K562 (cell line): ENCODE results near the gene IZUMO4. TPM values are rescaled to one million over a fixed set of nuclear protein-coding genes. Genes with fewer than 3 reads are reported as not detected.
A peak's percentile ranks its signal among the peaks of the same experiment; 100 is the strongest.

ENCODE experiments used
- ARID4B ChIP-seq: sonication (generic); formaldehyde crosslinking; IDR thresholded peaks from 2 replicates; pipeline ENCODE4 v1.8.0; 2022; ENCODE audit warnings: mild to moderate bottlenecking, missing genetic modification reagents
- E2F1 ChIP-seq: sonication (generic); formaldehyde crosslinking; IDR thresholded peaks from 2 replicates; pipeline ENCODE4 v1.8.1; 2023; ENCODE audit warnings: mild to moderate bottlenecking, missing genetic modification reagents, moderate library complexity
- FOXP1 ChIP-seq: sonication (generic); formaldehyde crosslinking; IDR thresholded peaks from 2 replicates; pipeline ENCODE4 v1.8.0; 2022; ENCODE audit warnings: mild to moderate bottlenecking, missing genetic modification reagents
- GABPB1 ChIP-seq: sonication (generic); formaldehyde crosslinking; IDR thresholded peaks from 2 replicates; pipeline ENCODE4 v1.8.0; 2022; ENCODE audit warnings: mild to moderate bottlenecking, missing genetic modification reagents
- GTF3C2 ChIP-seq: IDR thresholded peaks from 3 replicates; pipeline ENCODE4 v1.6.1; 2011; ENCODE audit warnings: borderline replicate concordance, mild to moderate bottlenecking, moderate library complexity; ENCODE audit not compliant: insufficient read length; ENCODE audit errors: extremely low read depth
- MAX ChIP-seq: sonication (generic); formaldehyde crosslinking; IDR thresholded peaks from 2 replicates; pipeline ENCODE4 v1.9.0; 2022; ENCODE audit warnings: mild to moderate bottlenecking, missing genetic modification reagents
- NRF1 ChIP-seq, 2 experiments: fragments of 450-650 bp; IDR thresholded peaks in 1 of 2; conservative IDR thresholded peaks in 1 of 2; 2 replicates each; pipeline ENCODE4 v1.6.1; 2014; ENCODE audit warnings: mild to moderate bottlenecking in 2 of 2
- POLR2G ChIP-seq: fragments of 200-400 bp; formaldehyde crosslinking; IDR thresholded peaks from 2 replicates; pipeline ENCODE4 v1.6.1; 2017; ENCODE audit warnings: low read depth, mild to moderate bottlenecking, antibody characterized with exemption, low read length, moderate library complexity
- PRPF4 ChIP-seq: fragments of 200-400 bp; formaldehyde crosslinking; IDR thresholded peaks from one replicate; pipeline ENCODE4 v1.6.1; 2017; ENCODE audit warnings: low read length, low read depth, mild to moderate bottlenecking; ENCODE audit not compliant: insufficient read depth, poor library complexity, severe bottlenecking
- YY1 ChIP-seq, 3 experiments: IDR thresholded peaks; 2 replicates each; pipeline ENCODE4 v1.6.1; 2011; ENCODE audit warnings: low read length in 2 of 3, mild to moderate bottlenecking in 2 of 3, moderate library complexity in 2 of 3, borderline replicate concordance in 1 of 3, control low read depth in 1 of 3, low read depth in 1 of 3; ENCODE audit not compliant: insufficient read depth in 3 of 3, insufficient replicate concordance in 2 of 3, control insufficient read depth in 1 of 3, insufficient read length in 1 of 3; ENCODE audit errors: extremely low read depth in 1 of 3
- polyA plus RNA-seq, 8 experiments: library from polyadenylated mRNA; depleted of rRNA in 4 of 8; stranded (reverse) in 5 of 8; unstranded in 3 of 8; fragments of >200 nt; fragmentation: Nextera tagmentation in 2 of 8; fragmentation: Illumina TruSeq in 1 of 8; extraction: Ambion mirVana in 2 of 8; extraction: Trizol in 1 of 8; gene quantifications; 2 replicates each; pipeline versions ENCODE4 v1.2.1 to v1.2.3, GENCODE V29; 2011 to 2014; ENCODE audit warnings: inconsistent platforms in 1 of 8, missing spikeins in 1 of 8
- total RNA-seq, 7 experiments: library from RNA; depleted of rRNA in 6 of 7; stranded (reverse); fragments of >200 nt in 6 of 7; fragmentation: Illumina TruSeq in 2 of 7; extraction: Trizol in 2 of 7; gene quantifications; 2 replicates each; pipeline versions ENCODE4 v1.2.1 to v1.2.3, GENCODE V29; 2011 to 2021; ENCODE audit warnings: low replicate concordance in 1 of 7
- TF ChIP-seq, protein P1 (sequence below): sonication (generic); formaldehyde crosslinking; IDR thresholded peaks from 2 replicates; pipeline ENCODE4 v1.8.0; 2022; ENCODE audit warnings: mild to moderate bottlenecking, missing genetic modification reagents
- TF ChIP-seq, protein P2 (sequence below): fragments of 450-650 bp; IDR thresholded peaks from 2 replicates; pipeline ENCODE4 v1.6.1; 2014; ENCODE audit warnings: low read depth, mild to moderate bottlenecking, moderate library complexity, borderline replicate concordance

The IZUMO4 gene
- total and polyA plus RNA-seq, 9 of the 15 experiments (the other 6 are each of a cell fraction or from before 2014, with no cell fraction given), result 0.07 to 3.9 (median 1.2) TPM

- TF ChIP-seq GTF3C2, result no peak
- no peak for TF ChIP-seq GABPB1
- TF ChIP-seq, protein P1, sequence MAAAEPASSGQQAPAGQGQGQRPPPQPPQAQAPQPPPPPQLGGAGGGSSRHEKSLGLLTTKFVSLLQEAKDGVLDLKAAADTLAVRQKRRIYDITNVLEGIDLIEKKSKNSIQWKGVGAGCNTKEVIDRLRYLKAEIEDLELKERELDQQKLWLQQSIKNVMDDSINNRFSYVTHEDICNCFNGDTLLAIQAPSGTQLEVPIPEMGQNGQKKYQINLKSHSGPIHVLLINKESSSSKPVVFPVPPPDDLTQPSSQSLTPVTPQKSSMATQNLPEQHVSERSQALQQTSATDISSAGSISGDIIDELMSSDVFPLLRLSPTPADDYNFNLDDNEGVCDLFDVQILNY (CRISPR knock-in tag), result no peak
- TF ChIP-seq POLR2G, result peak; percentile 45; the same call in 1 of the 2 replicates
- peak; percentile 23; the same call in 1 of the 2 replicates for TF ChIP-seq MAX (CRISPR knock-in tag)
- no peak for TF ChIP-seq E2F1
- 0 out of 2 replicates have a peak, but pooled peaks have one; percentile 19 for TF ChIP-seq ARID4B
- TF ChIP-seq PRPF4, result no peak
- no peak for TF ChIP-seq NRF1 (conservative IDR thresholded peaks at IDR 0.05 in 1 of 2, IDR thresholded peaks at IDR 0.05 in 1 of 2)
- TF ChIP-seq YY1 (IDR thresholded peaks at IDR 0.05; ENCODE audit: borderline replicate concordance in 1 of 3, control insufficient read depth in 1 of 3, extremely low read depth in 1 of 3, insufficient read depth in 3 of 3, insufficient read length in 1 of 3, insufficient replicate concordance in 2 of 3, low read depth in 1 of 3, low read length in 2 of 3), result no peak
- peak; percentile 35; the same call in 1 of the 2 replicates for TF ChIP-seq FOXP1 (CRISPR knock-in tag)
- TF ChIP-seq, protein P2, sequence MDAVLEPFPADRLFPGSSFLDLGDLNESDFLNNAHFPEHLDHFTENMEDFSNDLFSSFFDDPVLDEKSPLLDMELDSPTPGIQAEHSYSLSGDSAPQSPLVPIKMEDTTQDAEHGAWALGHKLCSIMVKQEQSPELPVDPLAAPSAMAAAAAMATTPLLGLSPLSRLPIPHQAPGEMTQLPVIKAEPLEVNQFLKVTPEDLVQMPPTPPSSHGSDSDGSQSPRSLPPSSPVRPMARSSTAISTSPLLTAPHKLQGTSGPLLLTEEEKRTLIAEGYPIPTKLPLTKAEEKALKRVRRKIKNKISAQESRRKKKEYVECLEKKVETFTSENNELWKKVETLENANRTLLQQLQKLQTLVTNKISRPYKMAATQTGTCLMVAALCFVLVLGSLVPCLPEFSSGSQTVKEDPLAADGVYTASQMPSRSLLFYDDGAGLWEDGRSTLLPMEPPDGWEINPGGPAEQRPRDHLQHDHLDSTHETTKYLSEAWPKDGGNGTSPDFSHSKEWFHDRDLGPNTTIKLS, result no peak
Observed at GRCh38 chr19:2087621-2088100, 9.1 kb upstream of the IZUMO4 start (continued).
